ENCODE data around the gene KLF7.

GRCh38 chr2:207119048-207119447 lies 46.7 kb downstream of the KLF7 start:
- no peak for TF ChIP-seq CTCF (IDR thresholded peaks at IDR 0.05)
- no peak for TF ChIP-seq ZFX (IDR thresholded peaks at IDR 0.05; ENCODE audit: borderline replicate concordance)

All from 22Rv1 (cell line).